Mucosa of rectum (tissue), 2 donors: Measurements from ENCODE around the gene GRIK1.

Experiments
- H3K27ac ChIP-seq, 2 donors: one replicate each; pipeline ENCODE4 v1.7.0; 2013; ENCODE audit warnings: inconsistent platforms in 2 of 2, low read depth in 2 of 2, low read length in 2 of 2
- H3K27me3 ChIP-seq, 2 donors: one replicate each; pipeline ENCODE4 v1.7.0; 2013; ENCODE audit warnings: low read length in 2 of 2; ENCODE audit not compliant: control insufficient read depth in 2 of 2, insufficient read depth in 2 of 2
- H3K36me3 ChIP-seq, 2 donors: one replicate each; pipeline ENCODE4 v1.7.0; 2013; ENCODE audit warnings: low read length in 2 of 2; ENCODE audit not compliant: control insufficient read depth in 2 of 2, insufficient read depth in 2 of 2
- H3K4me1 ChIP-seq, 2 donors: one replicate each; pipeline ENCODE4 v1.7.0; 2013; ENCODE audit warnings: low read length in 2 of 2, mild to moderate bottlenecking in 1 of 2; ENCODE audit not compliant: control insufficient read depth in 2 of 2, insufficient read depth in 2 of 2
- H3K4me3 ChIP-seq, 2 donors: one replicate each; pipeline ENCODE4 v1.7.0; 2013; ENCODE audit warnings: low read length in 2 of 2
- H3K9ac ChIP-seq, 2 donors: one replicate each; pipeline ENCODE4 v1.7.0; 2013; ENCODE audit warnings: low read length in 2 of 2, low read depth in 1 of 2, mild to moderate bottlenecking in 1 of 2
- H3K9me3 ChIP-seq, 2 donors: one replicate each; pipeline ENCODE4 v1.7.0; 2013; ENCODE audit warnings: low read length in 2 of 2; ENCODE audit not compliant: control insufficient read depth in 2 of 2
- donor health status: healthy.
- donor health status: Normal muscosa, but diverticular disease.

Gene GRIK1

GRCh38 chr21:29675451-29675850 is 264.3 kb downstream of the GRIK1 start:
- Histone ChIP-seq H3K27me3 (no peaks in the 10 kb centered on the region), H3K9me3 (no peaks in the 10 kb centered on the region), H3K4me1 (no peaks in the 10 kb centered on the region), H3K27ac (no peak overlapping the region), H3K36me3 (no peaks in the 10 kb centered on the region), H3K4me3 (no peak overlapping the region), H3K9ac (no peak overlapping the region)

- Histone ChIP-seq H3K9me3 (no peaks in the 10 kb centered on the region), H3K36me3 (no peaks in the 10 kb centered on the region), H3K9ac (no peak overlapping the region), H3K4me3 (no peak overlapping the region), H3K4me1 (no peaks in the 10 kb centered on the region), H3K27me3 (no peaks in the 10 kb centered on the region), H3K27ac (no peak overlapping the region)
These were observed 265.5 kb downstream of the GRIK1 start for GRCh38 chr21:29674343-29674742.

GRCh38 chr21:29673096-29673610 is 266.6 kb downstream of the GRIK1 start:
- no peak overlapping the region for H3K4me3 ChIP-seq
- H3K27ac ChIP-seq = no peak overlapping the region

GRCh38 chr21:29671728-29672127 is 268.1 kb downstream of the GRIK1 start:
- no peak overlapping the region for H3K27ac ChIP-seq
- H3K27me3 ChIP-seq = no peaks in the 10 kb centered on the region
- no peaks in the 10 kb centered on the region for H3K9me3 ChIP-seq
- no peaks in the 10 kb centered on the region for H3K36me3 ChIP-seq
- H3K4me3 ChIP-seq = no peak overlapping the region
- no peaks in the 10 kb centered on the region for H3K4me1 ChIP-seq
- H3K9ac ChIP-seq = no peak overlapping the region

More at GRCh38 chr21:29673096-29673610, 266.6 kb downstream of the GRIK1 start:
- H3K9ac ChIP-seq = no peak overlapping the region
- H3K9me3 ChIP-seq = no peaks in the 10 kb centered on the region
- H3K4me1 ChIP-seq = no peaks in the 10 kb centered on the region
- H3K27me3 ChIP-seq = no peaks in the 10 kb centered on the region
- H3K36me3 ChIP-seq = no peaks in the 10 kb centered on the region

- no peaks in the 10 kb centered on the region for H3K4me1 ChIP-seq
- H3K36me3 ChIP-seq = no peaks in the 10 kb centered on the region
- H3K4me3 ChIP-seq = no peak overlapping the region
- H3K27me3 ChIP-seq = no peaks in the 10 kb centered on the region
- no peaks in the 10 kb centered on the region for H3K9me3 ChIP-seq
- H3K9ac ChIP-seq = no peak overlapping the region
- H3K27ac ChIP-seq = no peak overlapping the region
These were observed 269.6 kb downstream of the GRIK1 start for GRCh38 chr21:29670228-29670627.

GRCh38 chr21:29669416-29669815 is 270.4 kb downstream of the GRIK1 start:
- no peak overlapping the region for H3K27ac ChIP-seq
- no peaks in the 10 kb centered on the region for H3K9me3 ChIP-seq
- no peaks in the 10 kb centered on the region for H3K36me3 ChIP-seq
- H3K4me1 ChIP-seq = no peaks in the 10 kb centered on the region
- H3K27me3 ChIP-seq = no peaks in the 10 kb centered on the region
- H3K4me3 ChIP-seq = no peak overlapping the region
- no peak overlapping the region for H3K9ac ChIP-seq

GRCh38 chr21:29667651-29668050 is 272.1 kb downstream of the GRIK1 start:
- Histone ChIP-seq H3K27me3 (no peaks in the 10 kb centered on the region), H3K27ac (no peak overlapping the region), H3K4me3 (no peak overlapping the region), H3K4me1 (no peaks in the 10 kb centered on the region), H3K9me3 (no peaks in the 10 kb centered on the region), H3K9ac (no peak overlapping the region), H3K36me3 (no peaks in the 10 kb centered on the region)

GRCh38 chr21:29664615-29665014 is 275.2 kb downstream of the GRIK1 start:
- no peaks in the 10 kb centered on the region for H3K9me3 ChIP-seq
- no peaks in the 10 kb centered on the region for H3K36me3 ChIP-seq
- H3K4me1 ChIP-seq = no peaks in the 10 kb centered on the region

GRCh38 chr21:29661672-29662442 is 277.9 kb downstream of the GRIK1 start:
- Histone ChIP-seq H3K36me3 (no peaks in the 10 kb centered on the region), H3K4me1 (no peaks in the 10 kb centered on the region), H3K9me3 (no peaks in the 10 kb centered on the region), H3K4me3 (no peak overlapping the region), H3K27me3 (no peaks in the 10 kb centered on the region), H3K9ac (no peak overlapping the region), H3K27ac (no peak overlapping the region)

More at GRCh38 chr21:29664615-29665014, 275.2 kb downstream of the GRIK1 start:
- Histone ChIP-seq H3K27ac (no peak overlapping the region), H3K27me3 (no peaks in the 10 kb centered on the region), H3K9ac (no peak overlapping the region), H3K4me3 (no peak overlapping the region)

GRCh38 chr21:29660047-29660720 is 279.6 kb downstream of the GRIK1 start:
- no peak overlapping the region for H3K4me3 ChIP-seq
- no peaks in the 10 kb centered on the region for H3K9me3 ChIP-seq

More at GRCh38 chr21:29660047-29660720, 279.6 kb downstream of the GRIK1 start:
- H3K9ac ChIP-seq = no peak overlapping the region
- H3K27me3 ChIP-seq = no peaks in the 10 kb centered on the region
- no peak overlapping the region for H3K27ac ChIP-seq
- no peaks in the 10 kb centered on the region for H3K4me1 ChIP-seq
- no peaks in the 10 kb centered on the region for H3K36me3 ChIP-seq
